ENCODE measurements around the gene MEIG1. TPM values are rescaled to one million over a fixed set of nuclear protein-coding genes. Genes with fewer than 3 reads are reported as not detected.

Gene MEIG1
- polyA plus RNA-seq: 2.0 TPM in 1 of 2 replicates, not detected in the other
- not detected in 2 replicates for polyA minus RNA-seq

GRCh38 chr10:14959221-14960057 lies at the start of gene MEIG1:
Gene MEIG1, plus strand, starts transcription at chr10:14959388. Its CDS starts 7,081 bp downstream, at chr10:14966469.
- Histone ChIP-seq H3K27ac (ENCODE audit: low read length) (peak within 1 kb of the TSS; percentile 97), H4K20me1 (ENCODE audit: insufficient read depth) (no peaks in the 10 kb centered on the region), H3K36me3 (ENCODE audit: insufficient read depth, low read length) (no peaks in the 10 kb centered on the region), H3K27me3 (ENCODE audit: insufficient read depth, low read depth, low read length) (no peaks in the 10 kb centered on the region), H3K4me2 (ENCODE audit: low read length) (peak within 1 kb of the TSS; percentile 69), H3K79me2 (replicated peaks; ENCODE audit: insufficient read depth, low read length) (no peaks in the 10 kb centered on the region), H3K9ac (ENCODE audit: low read length) (peak within 1 kb of the TSS; percentile 93), H3F3A (ENCODE audit: insufficient read depth, low read length, poor library complexity, severe bottlenecking) (no peaks in the 10 kb centered on the region), H3K9me3 (ENCODE audit: low read length) (no peaks in the 10 kb centered on the region), H2AFZ (ENCODE audit: low read depth, low read length) (peak within 1 kb of the TSS; percentile 97), H3K4me3 (ENCODE audit: low read length) (peak within 1 kb of the TSS; percentile 94), H3K9me2 (ENCODE audit: insufficient read depth, low read length) (no peaks in the 10 kb centered on the region)
- TF ChIP-seq MXI1 (conservative IDR thresholded peaks at IDR 0.05; ENCODE audit: poor library complexity, severe bottlenecking) (peak; percentile 65), RAD21 (conservative IDR thresholded peaks at IDR 0.05) (peak; percentile 44), CTCF (IDR thresholded peaks at IDR 0.05; ENCODE audit: poor library complexity, severe bottlenecking) (no peak), REST (IDR thresholded peaks at IDR 0.05; ENCODE audit: borderline replicate concordance) (peak; percentile 72), TAF1 (IDR thresholded peaks at IDR 0.05; ENCODE audit: low read depth) (peak; percentile 82), EZH2 (IDR thresholded peaks at IDR 0.05; ENCODE audit: borderline replicate concordance, insufficient read depth, low read length, poor library complexity, severe bottlenecking) (no peak), POLR2AphosphoS5 (IDR thresholded peaks at IDR 0.05) (peak; percentile 86), SMC3 (conservative IDR thresholded peaks at IDR 0.05; ENCODE audit: poor library complexity) (peak; percentile 26), EP300 (conservative IDR thresholded peaks at IDR 0.05; ENCODE audit: poor library complexity, severe bottlenecking) (peak; percentile 34)

GRCh38 chr10:14910953-14911352 lies 48.2 kb upstream of the MEIG1 start:
- H4K20me1 ChIP-seq (ENCODE audit: insufficient read depth): no peaks in the 10 kb centered on the region
- no peak overlapping the region for H3K4me3 ChIP-seq (ENCODE audit: low read length)
- TF ChIP-seq MXI1 (conservative IDR thresholded peaks at IDR 0.05; ENCODE audit: poor library complexity, severe bottlenecking) (no peak), EZH2 (IDR thresholded peaks at IDR 0.05; ENCODE audit: borderline replicate concordance, insufficient read depth, low read length, poor library complexity, severe bottlenecking) (no peak), REST (IDR thresholded peaks at IDR 0.05; ENCODE audit: borderline replicate concordance) (no peak), TAF1 (IDR thresholded peaks at IDR 0.05; ENCODE audit: low read depth) (no peak), CTCF (IDR thresholded peaks at IDR 0.05; ENCODE audit: poor library complexity, severe bottlenecking) (no peak), POLR2AphosphoS5 (IDR thresholded peaks at IDR 0.05) (no peak), SMC3 (conservative IDR thresholded peaks at IDR 0.05; ENCODE audit: poor library complexity) (no peak), EP300 (conservative IDR thresholded peaks at IDR 0.05; ENCODE audit: poor library complexity, severe bottlenecking) (no peak), RAD21 (conservative IDR thresholded peaks at IDR 0.05) (no peak)
- peaks cover 18% of the 10 kb centered on the region for H3K36me3 ChIP-seq (ENCODE audit: insufficient read depth, low read length)
- no peak overlapping the region for H2AFZ ChIP-seq (ENCODE audit: low read depth, low read length)
- H3K27me3 ChIP-seq (ENCODE audit: insufficient read depth, low read depth, low read length): no peaks in the 10 kb centered on the region
- H3K79me2 ChIP-seq (replicated peaks; ENCODE audit: insufficient read depth, low read length): no peaks in the 10 kb centered on the region
- no peak overlapping the region for H3K27ac ChIP-seq (ENCODE audit: low read length)
- H3K9me3 ChIP-seq (ENCODE audit: low read length): no peaks in the 10 kb centered on the region
- no peak overlapping the region for H3K4me2 ChIP-seq (ENCODE audit: low read length)
- H3K9ac ChIP-seq (ENCODE audit: low read length): no peak overlapping the region
- H3F3A ChIP-seq (ENCODE audit: insufficient read depth, low read length, poor library complexity, severe bottlenecking): no peaks in the 10 kb centered on the region
- H3K9me2 ChIP-seq (ENCODE audit: insufficient read depth, low read length): no peaks in the 10 kb centered on the region
